ENCODE measurements around the gene NTRK2.

NTRK2 gene

GRCh38 chr9:84839541-84839940 is 170.0 kb downstream of the NTRK2 start:
- H3K4me3 ChIP-seq (ENCODE audit: low read depth, low read length), result no peak overlapping the region
- TF ChIP-seq CTCF (IDR thresholded peaks at IDR 0.05; ENCODE audit: borderline replicate concordance, insufficient read depth, low read depth, low read length), result no peak

GRCh38 chr9:84841931-84842330 is 172.4 kb downstream of the NTRK2 start:
- TF ChIP-seq CTCF (IDR thresholded peaks at IDR 0.05; ENCODE audit: borderline replicate concordance, insufficient read depth, low read depth, low read length), result no peak
- H3K4me3 ChIP-seq (ENCODE audit: low read depth, low read length), result no peak overlapping the region

GRCh38 chr9:84843175-84843824 is 173.8 kb downstream of the NTRK2 start:
- TF ChIP-seq CTCF (IDR thresholded peaks at IDR 0.05; ENCODE audit: borderline replicate concordance, insufficient read depth, low read depth, low read length), result no peak
- H3K4me3 ChIP-seq (ENCODE audit: low read depth, low read length), result no peak overlapping the region

- H3K4me3 ChIP-seq (ENCODE audit: low read depth, low read length), result no peak overlapping the region
- no peak for TF ChIP-seq CTCF (IDR thresholded peaks at IDR 0.05; ENCODE audit: borderline replicate concordance, insufficient read depth, low read depth, low read length)
Measured at GRCh38 chr9:84845956-84846900, 176.7 kb downstream of the NTRK2 start.

- no peak for TF ChIP-seq CTCF (IDR thresholded peaks at IDR 0.05; ENCODE audit: borderline replicate concordance, insufficient read depth, low read depth, low read length)
- H3K4me3 ChIP-seq (ENCODE audit: low read depth, low read length), result no peak overlapping the region
Measured at GRCh38 chr9:84846906-84847305, 177.4 kb downstream of the NTRK2 start.

GRCh38 chr9:84849049-84849448 is 179.5 kb downstream of the NTRK2 start:
- H3K4me3 ChIP-seq (ENCODE audit: low read depth, low read length), result no peak overlapping the region
- no peak for TF ChIP-seq CTCF (IDR thresholded peaks at IDR 0.05; ENCODE audit: borderline replicate concordance, insufficient read depth, low read depth, low read length)

Measured in GM12875 (cell line).